Measurements from ENCODE around the gene DNAJC3. TPM values are rescaled to one million over a fixed set of nuclear protein-coding genes. Genes with fewer than 3 reads are reported as not detected.

Gene DNAJC3, protein sequence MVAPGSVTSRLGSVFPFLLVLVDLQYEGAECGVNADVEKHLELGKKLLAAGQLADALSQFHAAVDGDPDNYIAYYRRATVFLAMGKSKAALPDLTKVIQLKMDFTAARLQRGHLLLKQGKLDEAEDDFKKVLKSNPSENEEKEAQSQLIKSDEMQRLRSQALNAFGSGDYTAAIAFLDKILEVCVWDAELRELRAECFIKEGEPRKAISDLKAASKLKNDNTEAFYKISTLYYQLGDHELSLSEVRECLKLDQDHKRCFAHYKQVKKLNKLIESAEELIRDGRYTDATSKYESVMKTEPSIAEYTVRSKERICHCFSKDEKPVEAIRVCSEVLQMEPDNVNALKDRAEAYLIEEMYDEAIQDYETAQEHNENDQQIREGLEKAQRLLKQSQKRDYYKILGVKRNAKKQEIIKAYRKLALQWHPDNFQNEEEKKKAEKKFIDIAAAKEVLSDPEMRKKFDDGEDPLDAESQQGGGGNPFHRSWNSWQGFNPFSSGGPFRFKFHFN
- 68.7 and 188 TPM in 2 replicates for total RNA-seq

GRCh38 chr13:95676762-95677563 lies at the start of gene DNAJC3:
TSS of gene DNAJC3 (plus strand) at chr13:95677139. CDS start at chr13:95677256, 117 bp downstream.

GRCh38 chr13:95644601-95645052 lies 32.3 kb upstream of the DNAJC3 start, which contains the start of gene DZIP1:
TSS of gene DZIP1 (minus strand) at chr13:95644706. CDS start at chr13:95642029, 2,677 bp downstream.

Small RNAs within 50 kb of the gene (small RNA-seq; reads per million reads assigned to genes)
- gene HMGN1P24 (ENCODE audit: low replicate concordance), result not detected

Other genes starting within 250 kb of the DNAJC3 start
- not detected in 2 replicates for gene CLDN10, start 124.4 kb upstream of the DNAJC3 start, total RNA-seq
- 29.5 and 44.5 TPM in 2 replicates for gene DZIP1, start 32.4 kb upstream of the DNAJC3 start, total RNA-seq

Data from placental pericyte (primary cell).